ENCODE measurements around the gene GLIPR2.
A peak's percentile ranks its signal among the peaks of the same experiment; 100 is the strongest.
"Not testable (repeated sequence)": the region's sequence is repeated elsewhere in the genome, so short reads cannot be mapped to it uniquely, and the experiment has no call there.

The GLIPR2 gene

GRCh38 chr9:36136272-36136893, at the start of gene GLIPR2:
Gene GLIPR2 (plus strand): TSS chr9:36136733. CDS start chr9:36136779, 46 bp downstream.
- peak; percentile 45 to 66 (median 55) for DNase-seq (ENCODE audit: low read depth in 3 of 3, low spot score in 1 of 3)

- DNase-seq (ENCODE audit: low read depth in 3 of 3, low spot score in 1 of 3): not testable (repeated sequence)
Observed at GRCh38 chr9:36087054-36087453, 49.5 kb upstream of the GLIPR2 start.

GRCh38 chr9:36088020-36088419, 48.5 kb upstream of the GLIPR2 start:
- no peak for DNase-seq (ENCODE audit: low read depth in 3 of 3, low spot score in 1 of 3)

GRCh38 chr9:36091026-36091953, 45.2 kb upstream of the GLIPR2 start:
- DNase-seq (ENCODE audit: low read depth in 3 of 3, low spot score in 1 of 3): no peak

GRCh38 chr9:36092014-36092413, 44.5 kb upstream of the GLIPR2 start:
- no peak for DNase-seq (ENCODE audit: low read depth in 3 of 3, low spot score in 1 of 3)

GRCh38 chr9:36092509-36093215, 43.9 kb upstream of the GLIPR2 start:
- DNase-seq (ENCODE audit: low read depth in 3 of 3, low spot score in 1 of 3): peak in 2 of 3 donors; percentile 2 to 7

GRCh38 chr9:36093384-36093783, 43.1 kb upstream of the GLIPR2 start:
- DNase-seq (ENCODE audit: low read depth in 3 of 3, low spot score in 1 of 3): no peak

GRCh38 chr9:36099718-36100117, 36.8 kb upstream of the GLIPR2 start:
- no peak for DNase-seq (ENCODE audit: low read depth in 3 of 3, low spot score in 1 of 3)

- no peak for DNase-seq (ENCODE audit: low read depth in 3 of 3, low spot score in 1 of 3)
Observed at GRCh38 chr9:36100532-36100931, 36.0 kb upstream of the GLIPR2 start.

GRCh38 chr9:36101916-36102741, 34.4 kb upstream of the GLIPR2 start:
- DNase-seq (ENCODE audit: low read depth in 3 of 3, low spot score in 1 of 3): no peak

GRCh38 chr9:36102742-36103495, 33.6 kb upstream of the GLIPR2 start:
- DNase-seq (ENCODE audit: low read depth in 3 of 3, low spot score in 1 of 3): peak; percentile 72 to 82 (median 80)

- no peak for DNase-seq (ENCODE audit: low read depth in 3 of 3, low spot score in 1 of 3)
Observed at GRCh38 chr9:36109071-36109470, 27.5 kb upstream of the GLIPR2 start.

- DNase-seq (ENCODE audit: low read depth in 3 of 3, low spot score in 1 of 3): no peak
Observed at GRCh38 chr9:36110434-36110833, 26.1 kb upstream of the GLIPR2 start.

GRCh38 chr9:36112516-36112915, 24.0 kb upstream of the GLIPR2 start:
- DNase-seq (ENCODE audit: low read depth in 3 of 3, low spot score in 1 of 3): no peak

GRCh38 chr9:36113999-36114398, 22.5 kb upstream of the GLIPR2 start:
- no peak for DNase-seq (ENCODE audit: low read depth in 3 of 3, low spot score in 1 of 3)

- no peak for DNase-seq (ENCODE audit: low read depth in 3 of 3, low spot score in 1 of 3)
Observed at GRCh38 chr9:36116593-36116992, 19.9 kb upstream of the GLIPR2 start.

- no peak for DNase-seq (ENCODE audit: low read depth in 3 of 3, low spot score in 1 of 3)
Observed at GRCh38 chr9:36118201-36118600, 18.3 kb upstream of the GLIPR2 start.

- DNase-seq (ENCODE audit: low read depth in 3 of 3, low spot score in 1 of 3): no peak
Observed at GRCh38 chr9:36118706-36119105, 17.8 kb upstream of the GLIPR2 start.

GRCh38 chr9:36119476-36119875, 17.1 kb upstream of the GLIPR2 start:
- no peak for DNase-seq (ENCODE audit: low read depth in 3 of 3, low spot score in 1 of 3)

- DNase-seq (ENCODE audit: low read depth in 3 of 3, low spot score in 1 of 3): no peak
Observed at GRCh38 chr9:36120705-36121104, 15.8 kb upstream of the GLIPR2 start.
